Osteocyte (in vitro differentiated cells): ENCODE results near the gene PTRH1. TPM values are rescaled to one million over a fixed set of nuclear protein-coding genes. Genes with fewer than 3 reads are reported as not detected.

Source experiments
- DNase-seq: peaks from one replicate; pipeline ENCODE4 v3.0.0; 2021; ENCODE audit warnings: mixed read lengths; ENCODE audit not compliant: unreplicated experiment; ENCODE audit errors: extremely low spot score
- H3K27ac Mint-ChIP-seq: one replicate; pipeline ENCODE4 v1.8.0; 2021; ENCODE audit warnings: mild to moderate bottlenecking, mixed read lengths; ENCODE audit not compliant: unreplicated experiment
- H3K27me3 Mint-ChIP-seq: one replicate; pipeline ENCODE4 v1.8.0; 2021; ENCODE audit warnings: mixed read lengths; ENCODE audit not compliant: unreplicated experiment
- H3K36me3 Mint-ChIP-seq: one replicate; pipeline ENCODE4 v1.8.0; 2021; ENCODE audit warnings: mixed read lengths; ENCODE audit not compliant: unreplicated experiment
- H3K4me1 Mint-ChIP-seq: one replicate; pipeline ENCODE4 v1.8.0; 2021; ENCODE audit warnings: mixed read lengths; ENCODE audit not compliant: unreplicated experiment
- H3K4me3 Mint-ChIP-seq: one replicate; pipeline ENCODE4 v1.8.0; 2021; ENCODE audit warnings: mild to moderate bottlenecking, moderate library complexity, mixed read lengths; ENCODE audit not compliant: unreplicated experiment
- H3K9me3 Mint-ChIP-seq: one replicate; pipeline ENCODE4 v1.8.0; 2021; ENCODE audit warnings: mixed read lengths; ENCODE audit not compliant: unreplicated experiment
- total RNA-seq: library from RNA; stranded (reverse); gene quantifications from 2 replicates; pipeline ENCODE4 v1.2.1, GENCODE V29; 2021
- TF ChIP-seq, protein P1 (sequence below): fragments of 200-600 bp; sonication (generic); IDR thresholded peaks from 2 replicates; pipeline ENCODE4 v1.5.0; 2021; ENCODE audit warnings: antibody characterized with exemption, mild to moderate bottlenecking, moderate library complexity

Gene PTRH1
- total RNA-seq, 1 donor from 2014 or later = 10.6 TPM

DNA sequence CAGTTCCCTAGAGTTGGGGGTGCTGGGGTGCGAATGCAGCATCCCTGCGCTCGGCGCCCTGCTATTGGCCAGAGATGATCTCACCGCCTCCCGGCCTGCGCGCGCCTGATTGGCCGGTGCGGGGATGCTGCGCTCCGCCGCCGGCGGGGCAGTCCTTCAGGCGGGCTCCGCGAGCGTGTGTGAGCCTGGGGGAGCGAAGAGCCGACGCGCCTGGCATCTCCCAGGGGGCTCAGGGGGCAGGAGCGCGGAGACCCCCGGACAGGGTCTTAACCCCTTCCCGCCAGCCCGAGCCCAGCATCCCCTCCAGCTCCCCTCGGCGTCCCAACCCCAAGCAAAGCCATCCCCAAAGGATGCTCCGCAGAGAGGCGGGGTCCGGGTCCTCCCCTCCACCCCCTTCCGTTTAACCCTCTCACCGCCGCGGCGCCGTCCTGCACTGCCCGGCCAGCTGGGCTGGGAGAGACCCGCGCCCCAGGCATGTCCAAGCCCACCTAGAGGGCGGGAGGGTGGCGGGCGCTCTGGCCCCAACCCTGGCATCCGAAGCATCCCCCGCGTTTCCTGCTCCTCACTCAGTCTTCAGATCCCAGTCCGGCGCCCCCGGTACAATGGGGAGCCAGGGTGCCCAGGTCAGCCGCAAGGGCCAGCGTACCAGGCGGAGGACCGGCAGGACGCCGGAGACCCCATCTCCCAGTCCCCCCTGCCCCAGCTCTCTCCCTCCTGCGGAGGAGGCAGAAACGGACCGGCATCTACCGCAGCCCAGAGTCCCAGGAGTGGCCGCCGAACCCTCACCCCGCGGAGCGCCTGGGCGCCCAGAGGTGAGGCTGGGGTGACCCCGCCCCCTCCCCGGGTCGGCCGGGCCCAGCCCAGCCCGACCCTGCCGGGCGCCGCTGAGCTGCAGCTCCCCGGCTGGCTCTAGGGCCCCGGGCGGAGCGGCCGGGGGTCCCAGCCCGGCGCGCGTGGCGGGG, 38.9 kb upstream of the PTRH1 start:
- Mint-ChIP-seq H3K4me3 (no peak overlapping the region), H3K4me1 (peaks cover 9% of the 10 kb centered on the region), H3K27ac (no peak overlapping the region), H3K27me3 (no peaks in the 10 kb centered on the region), H3K36me3 (peaks cover 18% of the 10 kb centered on the region), H3K9me3 (no peaks in the 10 kb centered on the region)
- TF ChIP-seq, protein P1, sequence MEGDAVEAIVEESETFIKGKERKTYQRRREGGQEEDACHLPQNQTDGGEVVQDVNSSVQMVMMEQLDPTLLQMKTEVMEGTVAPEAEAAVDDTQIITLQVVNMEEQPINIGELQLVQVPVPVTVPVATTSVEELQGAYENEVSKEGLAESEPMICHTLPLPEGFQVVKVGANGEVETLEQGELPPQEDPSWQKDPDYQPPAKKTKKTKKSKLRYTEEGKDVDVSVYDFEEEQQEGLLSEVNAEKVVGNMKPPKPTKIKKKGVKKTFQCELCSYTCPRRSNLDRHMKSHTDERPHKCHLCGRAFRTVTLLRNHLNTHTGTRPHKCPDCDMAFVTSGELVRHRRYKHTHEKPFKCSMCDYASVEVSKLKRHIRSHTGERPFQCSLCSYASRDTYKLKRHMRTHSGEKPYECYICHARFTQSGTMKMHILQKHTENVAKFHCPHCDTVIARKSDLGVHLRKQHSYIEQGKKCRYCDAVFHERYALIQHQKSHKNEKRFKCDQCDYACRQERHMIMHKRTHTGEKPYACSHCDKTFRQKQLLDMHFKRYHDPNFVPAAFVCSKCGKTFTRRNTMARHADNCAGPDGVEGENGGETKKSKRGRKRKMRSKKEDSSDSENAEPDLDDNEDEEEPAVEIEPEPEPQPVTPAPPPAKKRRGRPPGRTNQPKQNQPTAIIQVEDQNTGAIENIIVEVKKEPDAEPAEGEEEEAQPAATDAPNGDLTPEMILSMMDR = no peak
- DNase-seq = no peak

DNA sequence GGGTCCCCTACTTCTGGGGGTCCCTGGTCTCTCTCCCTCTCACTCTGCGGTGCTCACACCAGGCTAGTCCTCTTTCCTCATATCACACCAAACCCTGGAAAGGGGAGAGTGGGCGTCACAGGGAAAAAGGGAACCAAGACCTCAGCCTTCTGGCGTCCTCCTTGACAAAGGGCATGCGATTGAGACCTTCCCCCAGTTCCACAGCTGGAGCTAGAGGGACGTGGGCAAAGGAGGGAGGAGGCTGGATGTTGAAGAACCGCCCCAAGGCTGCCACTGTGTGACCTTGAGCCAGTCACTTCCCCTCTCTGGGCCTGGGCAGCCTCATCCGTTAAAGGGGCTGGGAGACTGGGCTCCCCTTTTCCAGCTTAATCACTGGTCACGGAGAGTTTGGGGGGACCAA, 38.2 kb upstream of the PTRH1 start:
- Mint-ChIP-seq H3K4me1 (peaks cover 6% of the 10 kb centered on the region), H3K27ac (no peak overlapping the region), H3K4me3 (no peak overlapping the region), H3K36me3 (peaks cover 18% of the 10 kb centered on the region), H3K9me3 (no peaks in the 10 kb centered on the region), H3K27me3 (no peaks in the 10 kb centered on the region)
- no peak for DNase-seq
- TF ChIP-seq, protein P1 = no peak

DNA sequence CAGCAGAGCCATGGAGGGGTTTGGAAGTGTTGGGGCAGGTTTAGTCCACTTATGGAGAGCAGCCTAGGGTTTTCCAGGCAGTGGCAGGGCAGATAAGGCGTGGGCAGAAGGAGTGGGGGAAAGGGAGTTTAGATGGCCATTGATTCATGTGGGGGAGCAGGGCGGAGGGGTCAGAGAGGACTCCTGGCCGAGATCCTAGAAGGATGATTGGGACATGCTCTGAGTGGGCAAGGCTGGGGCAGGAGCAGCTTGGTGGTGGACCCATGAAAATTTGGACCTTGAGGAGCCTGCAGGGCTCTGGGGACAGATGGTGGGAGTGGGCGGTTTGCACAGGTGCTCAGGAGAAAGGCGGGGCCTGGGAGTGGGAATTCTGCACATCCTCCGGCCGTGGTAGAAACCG, 37.7 kb upstream of the PTRH1 start:
- TF ChIP-seq, protein P1 = no peak
- Mint-ChIP-seq H3K27ac (no peak overlapping the region), H3K27me3 (no peaks in the 10 kb centered on the region), H3K4me1 (peaks cover 1% of the 10 kb centered on the region), H3K9me3 (no peaks in the 10 kb centered on the region), H3K36me3 (peaks cover 16% of the 10 kb centered on the region), H3K4me3 (no peak overlapping the region)
- no peak for DNase-seq

DNA sequence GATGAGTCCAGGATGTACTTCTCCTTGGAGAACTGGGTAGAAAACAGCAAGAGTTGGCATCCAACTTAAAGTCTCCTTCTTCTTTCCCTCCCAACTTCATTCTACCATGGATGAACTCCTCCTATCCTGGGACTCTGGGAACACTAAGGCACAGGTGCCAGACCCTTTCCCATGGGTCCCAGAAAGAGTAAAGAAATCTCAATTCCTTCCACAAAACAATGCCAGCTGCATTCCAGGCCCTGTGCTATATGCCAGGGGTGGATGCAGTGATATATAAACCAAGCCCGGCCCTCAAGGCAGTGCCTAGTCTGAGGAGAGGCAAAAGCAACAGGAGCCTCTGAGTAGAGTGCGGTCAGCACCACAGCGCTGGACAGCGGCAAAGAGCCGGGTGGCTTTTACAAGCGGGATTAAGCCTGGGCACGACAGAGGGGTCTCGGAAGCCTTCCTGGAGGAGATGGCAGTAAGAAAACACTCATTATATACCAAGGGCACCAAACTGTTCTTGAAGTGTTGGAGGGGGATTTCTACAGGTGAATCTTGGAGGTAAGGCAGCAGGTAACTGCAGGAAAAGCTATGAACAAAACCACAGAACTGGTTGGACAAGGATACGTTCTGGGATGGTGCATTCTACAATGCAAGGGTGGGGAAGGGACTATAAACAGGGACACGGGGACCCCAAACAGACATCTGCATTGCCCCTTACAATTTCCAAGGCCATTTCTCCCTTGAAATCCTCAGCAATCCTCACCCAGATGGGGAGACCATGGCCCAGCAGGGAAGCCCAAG, 36.0 kb upstream of the PTRH1 start:
- Mint-ChIP-seq H3K4me3 (no peak overlapping the region), H3K36me3 (peaks cover 21% of the 10 kb centered on the region), H3K9me3 (no peaks in the 10 kb centered on the region), H3K4me1 (no peaks in the 10 kb centered on the region), H3K27ac (no peak overlapping the region), H3K27me3 (no peaks in the 10 kb centered on the region)
- no peak for DNase-seq
- TF ChIP-seq, protein P1 = no peak
